Measurements from ENCODE around the gene ERLIN1.

GRCh38 chr10:100154666-100155065 lies 31.2 kb downstream of the ERLIN1 start:
- no peak for TF ChIP-seq EZH2 (IDR thresholded peaks at IDR 0.05; ENCODE audit: low read length)
- no peak for TF ChIP-seq CTCF (optimal IDR thresholded peaks at IDR 0.05 in 1 of 3, IDR thresholded peaks at IDR 0.05 in 1 of 3, conservative IDR thresholded peaks at IDR 0.05 in 1 of 3; ENCODE audit: extremely low read depth in 1 of 3, insufficient read depth in 2 of 3, low read length in 3 of 3)

Measured in keratinocyte (primary cell).